Ishikawa (cell line): ENCODE data around the gene COL12A1.

ENCODE experiments used
- CEBPB ChIP-seq: IDR thresholded peaks from 2 replicates; pipeline ENCODE4 v1.6.1; 2012
- CREB1 ChIP-seq: IDR thresholded peaks from 2 replicates; pipeline ENCODE4 v1.6.1; 2012; ENCODE audit warnings: low read depth
- EGR1 ChIP-seq: IDR thresholded peaks from 2 replicates; pipeline ENCODE4 v1.6.1; 2012
- EP300 ChIP-seq: IDR thresholded peaks from 2 replicates; pipeline ENCODE4 v1.6.1; 2012; ENCODE audit warnings: borderline replicate concordance
- FOXM1 ChIP-seq: IDR thresholded peaks from 2 replicates; pipeline ENCODE4 v1.6.1; 2012; ENCODE audit warnings: low read depth, borderline replicate concordance
- NFIC ChIP-seq: IDR thresholded peaks from 2 replicates; pipeline ENCODE4 v1.6.1; 2012
- RAD21 ChIP-seq: IDR thresholded peaks from 2 replicates; pipeline ENCODE4 v1.6.1; 2012; ENCODE audit warnings: low read depth
- TAF1 ChIP-seq: IDR thresholded peaks from 2 replicates; pipeline ENCODE4 v1.6.1; 2012; ENCODE audit warnings: low read depth, mild to moderate bottlenecking
- TCF12 ChIP-seq: IDR thresholded peaks from 2 replicates; pipeline ENCODE4 v1.6.1; 2012; ENCODE audit warnings: low read depth
- YY1 ChIP-seq: IDR thresholded peaks from 2 replicates; pipeline ENCODE4 v1.6.1; 2012; ENCODE audit warnings: low read depth
- TF ChIP-seq, protein P1 (sequence below): IDR thresholded peaks from 2 replicates; pipeline ENCODE4 v1.6.1; 2012
- TF ChIP-seq, protein P2 (sequence below): IDR thresholded peaks from 2 replicates; pipeline ENCODE4 v1.6.1; 2012; ENCODE audit warnings: low read depth, mild to moderate bottlenecking
- TF ChIP-seq, protein P3 (sequence below): IDR thresholded peaks from 2 replicates; pipeline ENCODE4 v1.6.1; 2012

DNA sequence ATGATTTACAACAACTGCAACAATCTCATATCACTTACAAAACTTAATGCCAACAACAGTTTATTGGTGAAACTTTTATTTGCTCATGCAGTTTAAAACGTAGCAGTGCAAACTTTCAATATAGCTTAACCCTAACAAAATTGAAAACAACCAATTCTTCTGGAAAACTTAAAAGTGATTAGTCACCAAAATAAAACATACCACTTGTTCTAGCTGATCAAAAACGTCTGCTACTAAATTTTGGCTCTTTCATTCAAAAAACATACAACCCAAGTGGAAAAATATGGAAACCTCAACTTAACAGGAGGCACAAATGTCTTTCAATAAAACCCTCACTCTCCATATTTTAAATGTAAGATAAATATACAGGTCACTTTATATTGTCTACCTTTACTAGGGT lies 39.6 kb downstream of the COL12A1 start:
- no peak for TF ChIP-seq CREB1
- TF ChIP-seq, protein P1, sequence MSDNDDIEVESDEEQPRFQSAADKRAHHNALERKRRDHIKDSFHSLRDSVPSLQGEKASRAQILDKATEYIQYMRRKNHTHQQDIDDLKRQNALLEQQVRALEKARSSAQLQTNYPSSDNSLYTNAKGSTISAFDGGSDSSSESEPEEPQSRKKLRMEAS = no peak
- TF ChIP-seq, protein P2, sequence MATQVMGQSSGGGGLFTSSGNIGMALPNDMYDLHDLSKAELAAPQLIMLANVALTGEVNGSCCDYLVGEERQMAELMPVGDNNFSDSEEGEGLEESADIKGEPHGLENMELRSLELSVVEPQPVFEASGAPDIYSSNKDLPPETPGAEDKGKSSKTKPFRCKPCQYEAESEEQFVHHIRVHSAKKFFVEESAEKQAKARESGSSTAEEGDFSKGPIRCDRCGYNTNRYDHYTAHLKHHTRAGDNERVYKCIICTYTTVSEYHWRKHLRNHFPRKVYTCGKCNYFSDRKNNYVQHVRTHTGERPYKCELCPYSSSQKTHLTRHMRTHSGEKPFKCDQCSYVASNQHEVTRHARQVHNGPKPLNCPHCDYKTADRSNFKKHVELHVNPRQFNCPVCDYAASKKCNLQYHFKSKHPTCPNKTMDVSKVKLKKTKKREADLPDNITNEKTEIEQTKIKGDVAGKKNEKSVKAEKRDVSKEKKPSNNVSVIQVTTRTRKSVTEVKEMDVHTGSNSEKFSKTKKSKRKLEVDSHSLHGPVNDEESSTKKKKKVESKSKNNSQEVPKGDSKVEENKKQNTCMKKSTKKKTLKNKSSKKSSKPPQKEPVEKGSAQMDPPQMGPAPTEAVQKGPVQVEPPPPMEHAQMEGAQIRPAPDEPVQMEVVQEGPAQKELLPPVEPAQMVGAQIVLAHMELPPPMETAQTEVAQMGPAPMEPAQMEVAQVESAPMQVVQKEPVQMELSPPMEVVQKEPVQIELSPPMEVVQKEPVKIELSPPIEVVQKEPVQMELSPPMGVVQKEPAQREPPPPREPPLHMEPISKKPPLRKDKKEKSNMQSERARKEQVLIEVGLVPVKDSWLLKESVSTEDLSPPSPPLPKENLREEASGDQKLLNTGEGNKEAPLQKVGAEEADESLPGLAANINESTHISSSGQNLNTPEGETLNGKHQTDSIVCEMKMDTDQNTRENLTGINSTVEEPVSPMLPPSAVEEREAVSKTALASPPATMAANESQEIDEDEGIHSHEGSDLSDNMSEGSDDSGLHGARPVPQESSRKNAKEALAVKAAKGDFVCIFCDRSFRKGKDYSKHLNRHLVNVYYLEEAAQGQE = no peak
- TF ChIP-seq TAF1 = no peak
- no peak for TF ChIP-seq RAD21
- no peak for TF ChIP-seq TCF12
- no peak for TF ChIP-seq EGR1
- TF ChIP-seq EP300 = no peak
- no peak for TF ChIP-seq YY1
- TF ChIP-seq, protein P3, sequence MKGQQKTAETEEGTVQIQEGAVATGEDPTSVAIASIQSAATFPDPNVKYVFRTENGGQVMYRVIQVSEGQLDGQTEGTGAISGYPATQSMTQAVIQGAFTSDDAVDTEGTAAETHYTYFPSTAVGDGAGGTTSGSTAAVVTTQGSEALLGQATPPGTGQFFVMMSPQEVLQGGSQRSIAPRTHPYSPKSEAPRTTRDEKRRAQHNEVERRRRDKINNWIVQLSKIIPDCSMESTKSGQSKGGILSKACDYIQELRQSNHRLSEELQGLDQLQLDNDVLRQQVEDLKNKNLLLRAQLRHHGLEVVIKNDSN = no peak
- no peak for TF ChIP-seq NFIC
- TF ChIP-seq FOXM1 = no peak
- no peak for TF ChIP-seq CEBPB
